ENCODE data around the gene RPL37.
"Not testable (repeated sequence)": the region's sequence is repeated elsewhere in the genome, so short reads cannot be mapped to it uniquely, and the experiment has no call there.

Gene RPL37

GRCh38 chr5:40834849-40835787 lies at the start of gene RPL37:
TSS of gene RPL37 (minus strand) at chr5:40835222. CDS start at chr5:40835185, 37 bp downstream.
- DNase-seq, result peak; percentile 87 to 88

GRCh38 chr5:40883051-40883450 lies 48.0 kb upstream of the RPL37 start:
- DNase-seq, result not testable (repeated sequence)

- no peak for DNase-seq
Observed at GRCh38 chr5:40882291-40882690, 47.3 kb upstream of the RPL37 start.

- DNase-seq, result no peak
Observed at GRCh38 chr5:40879163-40879942, 44.3 kb upstream of the RPL37 start.

- DNase-seq, result peak; percentile 1 to 7
Observed at GRCh38 chr5:40877371-40877988, 42.5 kb upstream of the RPL37 start.

GRCh38 chr5:40875958-40876357 lies 40.9 kb upstream of the RPL37 start:
- no peak for DNase-seq

- DNase-seq, result no peak
Observed at GRCh38 chr5:40873286-40873880, 38.4 kb upstream of the RPL37 start.

GRCh38 chr5:40872253-40872652 lies 37.2 kb upstream of the RPL37 start:
- not testable (repeated sequence) for DNase-seq

GRCh38 chr5:40871177-40871576 lies 36.2 kb upstream of the RPL37 start:
- DNase-seq, result no peak

- no peak for DNase-seq
Observed at GRCh38 chr5:40869384-40869783, 34.4 kb upstream of the RPL37 start.

GRCh38 chr5:40866844-40867243 lies 31.8 kb upstream of the RPL37 start:
- DNase-seq, result no peak

GRCh38 chr5:40865004-40865403 lies 30.0 kb upstream of the RPL37 start:
- not testable (repeated sequence) for DNase-seq

GRCh38 chr5:40860711-40861110 lies 25.7 kb upstream of the RPL37 start:
- DNase-seq, result no peak

GRCh38 chr5:40853632-40854192 lies 18.7 kb upstream of the RPL37 start:
- no peak for DNase-seq

GRCh38 chr5:40847525-40847924 lies 12.5 kb upstream of the RPL37 start:
- DNase-seq, result no peak

GRCh38 chr5:40846371-40846770 lies 11.3 kb upstream of the RPL37 start:
- no peak for DNase-seq

GRCh38 chr5:40844565-40844964 lies 9.5 kb upstream of the RPL37 start:
- no peak for DNase-seq

GRCh38 chr5:40842351-40842750 lies 7.3 kb upstream of the RPL37 start:
- no peak for DNase-seq

- no peak for DNase-seq
Observed at GRCh38 chr5:40841068-40841805, 6.2 kb upstream of the RPL37 start, which contains the start of gene CARD6. TSS of gene CARD6 (plus strand) at chr5:40841367. CDS start at chr5:40841383, 16 bp downstream.

GRCh38 chr5:40838086-40838485 lies 3.1 kb upstream of the RPL37 start:
- no peak for DNase-seq

- DNase-seq, result peak; percentile 31 to 33
Observed at GRCh38 chr5:40834391-40834848, 602 bp downstream of the RPL37 start.

Data from activated CD4-positive, alpha-beta T cell treated with anti-CD3 and anti-CD28 coated beads, Interleukin-2, amount 50 U/mL, for 4 hours (primary cell).